Natural killer cell (primary cell): ENCODE results near the gene HDAC4. TPM values are rescaled to one million over a fixed set of nuclear protein-coding genes. Genes with fewer than 3 reads are reported as not detected.

Experiments
- ATAC-seq, 3 donors: fragments of 150-1000 bp in 2 of 3; fragments of 200-7000 bp in 1 of 3; cut with Tn5 transposase; 1 replicate in 1 of 3; 2 replicates in 2 of 3; pipeline ENCODE4 v1.10.0; 2021; ENCODE audit warnings: mild to moderate bottlenecking in 2 of 3, moderate library complexity in 2 of 3
- DNase-seq, 2 donors: peaks; one replicate each; pipeline versions ENCODE4 v3.0.0 to v3.0.0-alpha.2; 2013 to 2021; ENCODE audit warnings: mixed read lengths in 1 of 2
- H3K27ac ChIP-seq: one replicate; pipeline ENCODE4 v1.5.1; 2013; ENCODE audit warnings: mild to moderate bottlenecking, low read length
- H3K27me3 ChIP-seq: one replicate; pipeline ENCODE4 v1.6.1; 2013; ENCODE audit warnings: low read length; ENCODE audit not compliant: control insufficient read depth, insufficient read depth
- H3K36me3 ChIP-seq: one replicate; pipeline ENCODE4 v1.6.1; 2013; ENCODE audit warnings: low read length; ENCODE audit not compliant: control insufficient read depth, insufficient read depth
- H3K4me1 ChIP-seq: one replicate; pipeline ENCODE4 v1.6.1; 2013; ENCODE audit warnings: low read length; ENCODE audit not compliant: control insufficient read depth, insufficient read depth
- H3K4me3 ChIP-seq: one replicate; pipeline ENCODE4 v1.5.1; 2013; ENCODE audit warnings: low read length
- H3K9me3 ChIP-seq: one replicate; pipeline ENCODE4 v1.6.1; 2013; ENCODE audit warnings: low read length; ENCODE audit not compliant: control insufficient read depth, insufficient read depth
- H3K27ac Mint-ChIP-seq, 2 donors: one replicate each; pipeline ENCODE4 v1.8.0; 2022; ENCODE audit warnings: mild to moderate bottlenecking in 2 of 2, mixed read lengths in 2 of 2, moderate library complexity in 1 of 2
- H3K27me3 Mint-ChIP-seq, 2 donors: one replicate each; pipeline ENCODE4 v1.8.0; 2022; ENCODE audit warnings: low read depth in 2 of 2, mixed read lengths in 2 of 2
- H3K36me3 Mint-ChIP-seq: one replicate; pipeline ENCODE4 v1.8.0; 2022; ENCODE audit warnings: mixed read lengths
- H3K4me1 Mint-ChIP-seq, 2 donors: one replicate each; pipeline ENCODE4 v1.8.0; 2022; ENCODE audit warnings: mixed read lengths in 2 of 2
- H3K4me3 Mint-ChIP-seq: one replicate; pipeline ENCODE4 v1.8.0; 2022; ENCODE audit warnings: mild to moderate bottlenecking, moderate library complexity, mixed read lengths
- H3K9me3 Mint-ChIP-seq, 2 donors: one replicate each; pipeline ENCODE4 v1.8.0; 2022; ENCODE audit warnings: mixed read lengths in 2 of 2
- whole genome bisulfite sequencing: methylation state at CpG from one replicate; pipeline ENCODE4 v1.1.7; 2013; ENCODE audit warnings: missing lambda C conversion rate; ENCODE audit not compliant: insufficient coverage; 5-methylcytosine and 5-hydroxymethylcytosine counted together
- intact Hi-C: fragments of 100-400 bp; cut with micrococcal nuclease; formaldehyde crosslinking; loops from one replicate; pipeline ENCODE4 v1.14.2; 2022
- total RNA-seq, 4 donors: library from RNA; stranded (reverse); fragments of 120-200 nt in 1 of 4; gene quantifications; one replicate each; pipeline versions ENCODE4 v1.2.3 to v1.2.4, GENCODE V29; 2013 to 2022
- TF ChIP-seq, protein P1 (sequence below): fragments of 200-600 bp; IDR thresholded peaks from one replicate; pipeline ENCODE4 v1.8.0; 2022; ENCODE audit warnings: antibody characterized with exemption

Gene HDAC4
- total RNA-seq, 3 donors from 2014 or later (not counting 1 experiment from before 2014, with no cell fraction given), result 74.9 to 105 (median 100) TPM

DNA sequence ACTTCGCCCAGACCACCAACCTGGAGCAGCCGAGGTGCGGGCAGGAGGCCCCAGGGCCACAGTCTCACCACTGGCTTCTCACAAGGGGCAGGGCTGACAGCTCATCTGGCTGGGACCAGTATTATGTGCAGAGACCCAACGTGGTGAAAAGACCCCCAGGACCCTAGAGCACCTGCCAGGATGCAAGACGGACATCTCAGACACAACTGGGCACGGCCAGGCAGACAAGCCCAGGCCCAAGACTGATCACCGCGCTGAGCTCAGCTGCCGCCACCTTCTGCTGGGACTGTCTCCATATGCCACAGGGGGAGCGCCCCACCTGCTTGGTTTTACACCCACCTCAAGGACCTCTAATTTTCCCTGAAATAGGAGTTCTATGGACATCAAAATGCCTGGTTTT lies 23.2 kb downstream of the HDAC4 start:
- H3K27me3 Mint-ChIP-seq, result no peaks in the 10 kb centered on the region
- Histone ChIP-seq H3K27me3 (no peaks in the 10 kb centered on the region), H3K4me1 (peaks cover 20% of the 10 kb centered on the region), H3K36me3 (peaks cover 4% of the 10 kb centered on the region), H3K9me3 (no peaks in the 10 kb centered on the region), H3K27ac (no peak overlapping the region), H3K4me3 (no peak overlapping the region)
- TF ChIP-seq, protein P1, sequence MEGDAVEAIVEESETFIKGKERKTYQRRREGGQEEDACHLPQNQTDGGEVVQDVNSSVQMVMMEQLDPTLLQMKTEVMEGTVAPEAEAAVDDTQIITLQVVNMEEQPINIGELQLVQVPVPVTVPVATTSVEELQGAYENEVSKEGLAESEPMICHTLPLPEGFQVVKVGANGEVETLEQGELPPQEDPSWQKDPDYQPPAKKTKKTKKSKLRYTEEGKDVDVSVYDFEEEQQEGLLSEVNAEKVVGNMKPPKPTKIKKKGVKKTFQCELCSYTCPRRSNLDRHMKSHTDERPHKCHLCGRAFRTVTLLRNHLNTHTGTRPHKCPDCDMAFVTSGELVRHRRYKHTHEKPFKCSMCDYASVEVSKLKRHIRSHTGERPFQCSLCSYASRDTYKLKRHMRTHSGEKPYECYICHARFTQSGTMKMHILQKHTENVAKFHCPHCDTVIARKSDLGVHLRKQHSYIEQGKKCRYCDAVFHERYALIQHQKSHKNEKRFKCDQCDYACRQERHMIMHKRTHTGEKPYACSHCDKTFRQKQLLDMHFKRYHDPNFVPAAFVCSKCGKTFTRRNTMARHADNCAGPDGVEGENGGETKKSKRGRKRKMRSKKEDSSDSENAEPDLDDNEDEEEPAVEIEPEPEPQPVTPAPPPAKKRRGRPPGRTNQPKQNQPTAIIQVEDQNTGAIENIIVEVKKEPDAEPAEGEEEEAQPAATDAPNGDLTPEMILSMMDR, result no peak
- DNase-seq (peak in 1 of 2 donors; percentile 4), ATAC-seq (no peak)
- H3K36me3 Mint-ChIP-seq, result no peaks in the 10 kb centered on the region
- no peak overlapping the region for H3K4me3 Mint-ChIP-seq
- peak overlapping the region in 1 of 2 donors; percentile 31 for H3K27ac Mint-ChIP-seq
- peaks cover 27 to 32% of the 10 kb centered on the region in 2 donors for H3K4me1 Mint-ChIP-seq
- intact Hi-C loops, result no loop called here
- WGBS, result 97% methylated on average over 10 of the region's 10 CpGs
- H3K9me3 Mint-ChIP-seq, result no peaks in the 10 kb centered on the region

DNA sequence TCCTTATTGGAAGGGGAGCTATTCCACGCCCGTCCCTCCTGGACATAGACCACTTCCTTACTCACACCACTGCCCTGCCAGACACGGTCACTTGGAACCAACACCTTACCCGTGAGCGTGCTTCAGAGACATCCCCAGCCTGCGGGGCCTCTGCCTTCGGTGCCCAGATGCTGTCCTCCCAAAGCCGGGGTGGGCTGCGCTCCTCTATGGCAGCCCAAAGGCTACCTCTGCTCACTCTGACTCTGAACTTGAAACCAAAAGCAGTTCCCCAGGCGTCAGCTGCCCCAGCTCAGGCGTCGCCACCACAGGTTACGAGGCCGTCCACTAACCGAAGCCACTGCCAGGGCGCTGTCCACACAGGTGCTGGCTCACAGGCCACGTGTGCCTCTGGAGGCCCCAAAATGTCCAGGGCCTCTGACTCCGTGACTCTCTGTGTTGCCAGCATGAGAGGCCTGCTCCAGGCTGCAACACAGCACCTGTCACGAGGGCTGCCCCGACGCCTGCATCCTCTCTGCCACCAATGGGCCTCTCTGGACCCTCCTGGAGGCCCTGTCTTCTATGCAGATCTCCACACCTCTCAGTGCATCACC lies 23.8 kb downstream of the HDAC4 start:
- no peaks in the 10 kb centered on the region for H3K36me3 Mint-ChIP-seq
- H3K4me1 Mint-ChIP-seq, result peaks cover 27 to 32% of the 10 kb centered on the region in 2 donors
- Histone ChIP-seq H3K36me3 (peaks cover 4% of the 10 kb centered on the region), H3K9me3 (no peaks in the 10 kb centered on the region), H3K4me1 (peaks cover 18% of the 10 kb centered on the region), H3K27me3 (no peaks in the 10 kb centered on the region), H3K4me3 (no peak overlapping the region), H3K27ac (no peak overlapping the region)
- no peak overlapping the region for H3K4me3 Mint-ChIP-seq
- peak overlapping the region in 1 of 2 donors; percentile 31 for H3K27ac Mint-ChIP-seq
- DNase-seq, result peak in 1 of 2 donors; percentile 11
- intact Hi-C loops, result no loop called here
- H3K9me3 Mint-ChIP-seq, result no peaks in the 10 kb centered on the region
- TF ChIP-seq, protein P1, result no peak
- 93% methylated on average over 21 of the region's 21 CpGs for WGBS
- no peak for ATAC-seq
- no peaks in the 10 kb centered on the region for H3K27me3 Mint-ChIP-seq

DNA sequence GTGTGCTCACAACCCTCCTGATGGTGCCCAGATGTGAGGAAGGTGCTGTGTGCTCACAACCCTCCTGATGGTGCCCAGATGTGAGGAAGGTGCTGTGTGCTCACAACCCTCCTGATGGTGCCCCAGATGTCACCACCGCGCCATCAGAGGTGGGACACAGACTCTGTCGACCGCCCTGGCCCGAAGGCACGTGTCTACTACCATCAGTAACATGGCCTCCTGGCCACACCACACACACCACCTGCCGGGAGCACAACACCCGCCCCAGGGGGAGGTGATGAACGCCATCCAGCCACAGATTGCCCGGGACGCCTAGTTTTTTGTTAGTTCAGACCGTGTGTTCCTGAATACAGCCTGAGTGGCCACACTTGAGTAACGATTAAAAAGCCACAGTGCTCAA lies 24.5 kb downstream of the HDAC4 start:
- Histone ChIP-seq H3K27me3 (no peaks in the 10 kb centered on the region), H3K27ac (no peak overlapping the region), H3K4me3 (no peak overlapping the region), H3K9me3 (no peaks in the 10 kb centered on the region), H3K36me3 (peaks cover 4% of the 10 kb centered on the region), H3K4me1 (peaks cover 12% of the 10 kb centered on the region)
- peak in 1 of 2 donors; percentile 11 for DNase-seq
- no peak overlapping the region for H3K27ac Mint-ChIP-seq
- H3K4me1 Mint-ChIP-seq, result peaks cover 20 to 26% of the 10 kb centered on the region in 2 donors
- TF ChIP-seq, protein P1, result no peak
- ATAC-seq, result no peak
- 93% methylated on average over 13 of the region's 13 CpGs for WGBS
- no peak overlapping the region for H3K4me3 Mint-ChIP-seq
- H3K9me3 Mint-ChIP-seq, result no peaks in the 10 kb centered on the region
- H3K27me3 Mint-ChIP-seq, result no peaks in the 10 kb centered on the region
- intact Hi-C loops, result no loop called here
- H3K36me3 Mint-ChIP-seq, result no peaks in the 10 kb centered on the region
